DND-41 (cell line): ENCODE results near the gene GPR183.

Experiments
- ATAC-seq: fragments of 200-7000 bp; cut with Tn5 transposase; 3 replicates; pipeline ENCODE4 v1.9.1; 2021; ENCODE audit warnings: low read depth; ENCODE audit not compliant: insufficient read depth
- DNase-seq: peaks from one replicate; pipeline ENCODE4 v3.0.0-alpha.2; 2020
- H2AFZ ChIP-seq: 2 replicates; pipeline ENCODE4 v1.6.0; 2012; ENCODE audit warnings: low read depth, low read length
- H3K27ac ChIP-seq: 2 replicates; pipeline ENCODE4 v1.5.1; 2012; ENCODE audit warnings: low read length, inconsistent platforms
- H3K27me3 ChIP-seq: fragments of 200-600 bp; sonication (generic); 2 replicates; pipeline ENCODE4 v1.6.0; 2012; ENCODE audit warnings: low read length, mild to moderate bottlenecking, inconsistent platforms; ENCODE audit not compliant: insufficient read depth, poor library complexity
- H3K36me3 ChIP-seq: 2 replicates; pipeline ENCODE4 v1.5.1; 2012; ENCODE audit warnings: low read length, inconsistent platforms; ENCODE audit not compliant: insufficient read depth
- H3K4me1 ChIP-seq: 2 replicates; pipeline ENCODE4 v1.5.1; 2012; ENCODE audit warnings: mild to moderate bottlenecking, low read length; ENCODE audit not compliant: insufficient read depth
- H3K4me2 ChIP-seq: 2 replicates; pipeline ENCODE4 v1.6.0; 2012; ENCODE audit warnings: mild to moderate bottlenecking, moderate library complexity, low read length, inconsistent platforms; ENCODE audit not compliant: insufficient read depth
- H3K4me3 ChIP-seq, 2 experiments: fragments of 200-600 bp in 1 of 2; shearing (Covaris generic) in 1 of 2; 2 replicates each; pipeline ENCODE4 v1.5.1; 2012 to 2016; ENCODE audit warnings: inconsistent platforms in 2 of 2, low read length in 2 of 2, mild to moderate bottlenecking in 2 of 2, low read depth in 1 of 2, moderate library complexity in 1 of 2
- H3K79me2 ChIP-seq: 2 replicates; pipeline ENCODE4 v1.6.0; 2012; ENCODE audit warnings: low read length, inconsistent platforms; ENCODE audit not compliant: insufficient read depth
- H3K9ac ChIP-seq: 2 replicates; pipeline ENCODE4 v1.6.0; 2012; ENCODE audit warnings: low read depth, mild to moderate bottlenecking, inconsistent platforms, low read length, moderate library complexity
- H3K9me3 ChIP-seq: 2 replicates; pipeline ENCODE4 v1.5.1; 2012; ENCODE audit warnings: low read length, moderate library complexity, mild to moderate bottlenecking, inconsistent platforms; ENCODE audit not compliant: insufficient read depth, severe bottlenecking
- H4K20me1 ChIP-seq: 2 replicates; pipeline ENCODE4 v1.6.0; 2012; ENCODE audit warnings: low read length; ENCODE audit not compliant: insufficient read depth
- EZH2 ChIP-seq: IDR thresholded peaks from 3 replicates; pipeline ENCODE4 v1.6.1; 2012; ENCODE audit warnings: borderline replicate concordance, low read depth, mild to moderate bottlenecking, moderate library complexity, low read length, inconsistent platforms; ENCODE audit not compliant: severe bottlenecking
- TF ChIP-seq, protein P1 (sequence below): IDR thresholded peaks from 2 replicates; pipeline ENCODE4 v1.5.1; 2012; ENCODE audit warnings: borderline replicate concordance, low read length, moderate library complexity, mild to moderate bottlenecking; ENCODE audit not compliant: poor library complexity, severe bottlenecking; ENCODE audit errors: extremely low read depth

The GPR183 gene

DNA sequence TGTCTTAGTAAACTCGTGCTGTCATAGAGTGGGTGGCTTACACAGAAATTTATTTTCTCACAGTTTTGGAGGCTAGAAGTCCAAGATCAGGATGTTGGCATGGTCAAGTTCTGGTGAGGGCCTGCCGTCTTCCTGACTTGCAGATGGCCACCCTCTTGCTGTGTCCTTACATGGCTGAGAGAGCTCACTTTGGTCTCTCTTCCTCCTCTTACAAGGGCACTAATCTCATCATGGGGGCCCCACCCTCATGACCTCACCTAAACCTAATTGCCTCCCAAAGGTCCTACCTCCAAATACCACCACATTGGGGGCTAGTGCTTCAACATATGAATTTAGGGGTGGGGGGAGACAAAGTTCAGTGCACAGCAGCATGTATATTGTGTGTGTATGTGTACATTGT, 34.7 kb downstream of the GPR183 start:
- peaks cover 4% of the 10 kb centered on the region for H3K9me3 ChIP-seq
- H3K27me3 ChIP-seq = no peaks in the 10 kb centered on the region
- H3K4me2 ChIP-seq = no peak overlapping the region
- peaks cover 35% of the 10 kb centered on the region for H4K20me1 ChIP-seq
- no peak overlapping the region for H3K27ac ChIP-seq
- no peak overlapping the region for H2AFZ ChIP-seq
- H3K36me3 ChIP-seq = peaks cover 35% of the 10 kb centered on the region
- no peak overlapping the region for H3K9ac ChIP-seq
- DNase-seq (no peak), ATAC-seq (no peak)
- H3K79me2 ChIP-seq = peaks cover 27% of the 10 kb centered on the region
- H3K4me1 ChIP-seq = peaks cover 23% of the 10 kb centered on the region
- TF ChIP-seq, protein P1, sequence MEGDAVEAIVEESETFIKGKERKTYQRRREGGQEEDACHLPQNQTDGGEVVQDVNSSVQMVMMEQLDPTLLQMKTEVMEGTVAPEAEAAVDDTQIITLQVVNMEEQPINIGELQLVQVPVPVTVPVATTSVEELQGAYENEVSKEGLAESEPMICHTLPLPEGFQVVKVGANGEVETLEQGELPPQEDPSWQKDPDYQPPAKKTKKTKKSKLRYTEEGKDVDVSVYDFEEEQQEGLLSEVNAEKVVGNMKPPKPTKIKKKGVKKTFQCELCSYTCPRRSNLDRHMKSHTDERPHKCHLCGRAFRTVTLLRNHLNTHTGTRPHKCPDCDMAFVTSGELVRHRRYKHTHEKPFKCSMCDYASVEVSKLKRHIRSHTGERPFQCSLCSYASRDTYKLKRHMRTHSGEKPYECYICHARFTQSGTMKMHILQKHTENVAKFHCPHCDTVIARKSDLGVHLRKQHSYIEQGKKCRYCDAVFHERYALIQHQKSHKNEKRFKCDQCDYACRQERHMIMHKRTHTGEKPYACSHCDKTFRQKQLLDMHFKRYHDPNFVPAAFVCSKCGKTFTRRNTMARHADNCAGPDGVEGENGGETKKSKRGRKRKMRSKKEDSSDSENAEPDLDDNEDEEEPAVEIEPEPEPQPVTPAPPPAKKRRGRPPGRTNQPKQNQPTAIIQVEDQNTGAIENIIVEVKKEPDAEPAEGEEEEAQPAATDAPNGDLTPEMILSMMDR = no peak
- TF ChIP-seq EZH2 = no peak
- H3K4me3 ChIP-seq = no peak overlapping the region

DNA sequence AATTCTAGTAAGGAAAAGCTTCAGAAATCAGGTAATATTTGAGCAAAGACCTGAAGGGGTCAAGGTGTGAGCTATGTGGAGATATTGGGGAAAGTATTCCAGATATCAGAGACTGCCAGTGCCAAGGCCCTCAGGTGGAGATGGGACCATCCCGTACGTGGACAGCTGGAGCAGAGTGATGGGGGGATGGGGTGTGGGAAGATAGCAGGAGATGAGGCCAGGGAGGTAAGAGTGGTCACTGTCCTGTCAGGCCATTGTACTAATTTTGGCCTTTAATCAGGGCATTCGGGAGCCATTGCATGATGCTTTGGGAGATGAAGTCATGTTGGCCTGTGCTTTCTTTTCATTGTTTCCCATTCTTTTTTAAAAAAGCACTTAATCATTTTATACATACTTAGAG, 36.0 kb downstream of the GPR183 start:
- H3K4me2 ChIP-seq = no peak overlapping the region
- H3K9me3 ChIP-seq = peaks cover 4% of the 10 kb centered on the region
- ATAC-seq = no peak
- H3K36me3 ChIP-seq = peaks cover 33% of the 10 kb centered on the region
- H3K4me3 ChIP-seq = no peak overlapping the region
- H3K4me1 ChIP-seq = peaks cover 23% of the 10 kb centered on the region
- H3K27ac ChIP-seq = no peak overlapping the region
- no peak for DNase-seq
- TF ChIP-seq, protein P1 = no peak
- TF ChIP-seq EZH2 = no peak
- H3K9ac ChIP-seq = no peak overlapping the region
- no peaks in the 10 kb centered on the region for H3K27me3 ChIP-seq
- peaks cover 29% of the 10 kb centered on the region for H4K20me1 ChIP-seq
- H3K79me2 ChIP-seq = peaks cover 33% of the 10 kb centered on the region
- H2AFZ ChIP-seq = no peak overlapping the region

DNA sequence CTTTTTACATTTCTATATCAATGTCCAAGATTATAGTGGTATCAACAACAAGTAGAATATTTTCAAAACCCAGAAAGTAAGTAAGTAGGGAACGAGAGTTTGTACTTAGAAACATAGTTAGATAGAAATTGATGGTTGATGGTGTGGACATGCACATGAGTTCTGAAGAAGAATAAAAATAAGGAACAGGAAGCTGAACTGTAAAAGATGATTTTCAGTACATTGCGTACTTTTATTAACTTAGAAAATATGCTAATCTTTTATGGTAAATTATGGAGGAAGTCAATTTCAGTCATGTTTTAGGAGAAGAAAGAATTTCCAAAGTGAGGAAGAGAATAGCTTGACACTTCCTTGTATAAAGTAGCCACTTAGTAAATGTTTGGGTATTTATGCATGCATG, 36.7 kb downstream of the GPR183 start:
- no peak overlapping the region for H3K9ac ChIP-seq
- no peak overlapping the region for H3K27ac ChIP-seq

More for the DNA sequence above, 36.7 kb downstream of the GPR183 start:
- no peak for TF ChIP-seq EZH2
- TF ChIP-seq, protein P1 = no peak
- Histone ChIP-seq H2AFZ (no peak overlapping the region), H3K27me3 (no peaks in the 10 kb centered on the region), H3K36me3 (peaks cover 25% of the 10 kb centered on the region), H3K4me3 (no peak overlapping the region), H3K9me3 (peaks cover 4% of the 10 kb centered on the region), H3K4me2 (no peak overlapping the region), H3K4me1 (peaks cover 17% of the 10 kb centered on the region), H3K79me2 (peaks cover 29% of the 10 kb centered on the region), H4K20me1 (peaks cover 22% of the 10 kb centered on the region)
- ATAC-seq (no peak), DNase-seq (no peak)
